Measurements from ENCODE around the gene TP53I11.
A peak's percentile ranks its signal among the peaks of the same experiment; 100 is the strongest.

The TP53I11 gene

DNA sequence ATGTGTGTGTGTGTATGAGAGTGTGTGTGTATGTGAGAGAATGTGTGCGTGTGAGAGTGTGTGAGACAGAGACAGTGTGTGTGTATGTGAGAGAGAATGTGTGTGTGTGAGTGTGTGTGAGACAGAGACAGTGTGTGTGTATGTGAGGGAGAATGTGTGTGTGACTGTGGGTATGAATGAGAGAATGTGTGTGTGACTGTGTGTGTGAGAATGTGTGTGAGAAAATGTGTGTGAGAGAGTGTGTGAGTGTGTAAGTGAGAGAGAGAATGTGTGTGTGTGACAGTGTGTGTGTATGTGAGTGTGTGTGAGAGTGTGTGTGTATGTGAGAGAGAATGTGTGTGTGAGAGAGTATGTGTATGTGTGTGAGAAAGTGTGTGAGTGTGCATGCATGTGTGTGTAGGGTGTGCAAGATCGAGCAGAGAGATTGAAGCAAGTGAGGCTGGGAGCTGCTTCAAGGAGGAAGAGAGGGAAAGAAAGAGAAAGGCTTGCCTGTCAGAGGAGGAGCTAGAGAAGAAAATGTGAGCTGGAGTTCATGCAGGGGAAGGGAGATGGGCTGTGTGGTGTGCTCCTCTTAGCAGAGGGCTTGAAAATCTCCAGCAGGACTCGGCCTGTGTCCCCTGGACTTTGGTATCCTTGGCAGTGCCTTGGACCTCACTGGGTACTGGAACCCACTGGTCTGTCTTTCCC, 27.7 kb upstream of the TP53I11 start:
- no peak for DNase-seq

GRCh38 chr11:44977493-44977984, 26.9 kb upstream of the TP53I11 start:
- no peak for DNase-seq

DNA sequence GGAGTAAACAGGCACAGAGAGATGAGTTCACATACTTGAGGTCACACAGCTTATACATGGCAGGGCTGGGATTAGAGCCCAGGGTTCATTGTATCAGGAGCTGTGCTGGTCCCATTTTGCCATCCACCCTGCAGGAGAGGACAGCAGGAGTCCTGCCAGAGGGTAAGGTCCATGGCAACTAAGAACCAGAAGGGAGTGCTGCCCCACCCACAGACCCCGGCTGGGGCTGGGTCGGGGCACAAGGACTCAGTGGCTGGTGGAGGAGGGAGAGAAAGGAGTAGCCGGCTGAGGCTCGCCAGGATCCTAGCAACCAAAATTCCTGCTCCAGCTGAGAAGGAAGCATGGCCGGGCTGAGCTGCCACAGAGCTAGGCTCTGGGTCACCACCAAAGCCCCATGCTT, 25.9 kb upstream of the TP53I11 start:
- no peak for DNase-seq

- DNase-seq, result no peak
Observed at GRCh38 chr11:44974402-44975000, 23.8 kb upstream of the TP53I11 start.

- no peak for DNase-seq
Observed at GRCh38 chr11:44973632-44974401, 23.1 kb upstream of the TP53I11 start.

DNA sequence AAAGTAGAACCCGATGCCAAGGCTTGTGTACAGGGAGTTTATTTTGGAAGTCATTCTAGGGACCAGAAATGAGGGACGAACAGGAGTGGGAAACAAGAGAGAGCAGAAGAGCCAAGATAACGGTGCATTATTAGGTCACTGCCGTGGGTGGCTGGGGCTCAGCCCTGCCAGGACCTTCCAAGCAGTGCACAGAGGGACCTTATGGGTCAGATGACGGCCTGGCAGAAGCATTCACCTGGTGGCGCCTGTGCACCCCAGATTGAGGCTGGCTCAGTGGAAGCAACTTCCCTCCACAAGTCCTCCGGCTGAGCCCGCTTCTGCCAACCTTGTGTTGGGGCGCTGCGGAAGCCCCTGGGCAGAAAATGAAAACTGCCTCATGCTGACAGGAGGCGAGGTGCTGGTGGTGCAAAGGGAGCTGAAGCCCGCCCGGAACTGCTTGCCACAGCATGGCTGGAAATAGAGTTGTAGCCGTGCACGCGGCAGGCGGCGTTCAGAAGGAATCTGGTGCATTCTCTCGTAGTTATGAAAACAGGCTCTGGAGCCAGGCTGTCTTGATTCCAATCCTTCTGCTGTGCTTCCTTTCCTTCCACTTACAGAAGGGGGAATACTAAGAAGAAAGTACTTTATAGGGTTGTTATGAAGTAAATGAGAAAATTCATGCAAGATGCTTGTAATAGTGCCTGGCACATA, 22.2 kb upstream of the TP53I11 start:
- no peak for DNase-seq

GRCh38 chr11:44971185-44971584, 20.5 kb upstream of the TP53I11 start:
- DNase-seq, result no peak

DNA sequence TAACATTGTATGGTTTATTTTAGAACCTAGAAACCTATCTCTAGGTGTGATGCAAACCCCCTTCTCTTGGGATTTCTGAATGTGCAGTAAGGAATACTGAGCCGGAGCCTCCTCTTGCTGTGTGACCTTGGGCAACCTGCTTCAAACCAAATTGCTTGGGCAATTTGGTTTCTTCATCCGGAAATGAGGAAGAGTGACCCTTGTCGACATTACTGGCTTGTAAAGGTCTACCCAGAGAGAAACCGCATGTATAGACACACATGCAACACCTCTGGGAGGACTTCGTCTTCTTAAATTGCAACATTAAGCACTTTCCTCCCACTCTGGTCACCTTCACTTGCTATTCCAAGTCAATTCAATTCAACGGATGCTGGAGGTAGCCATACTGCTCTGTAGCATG, 19.6 kb upstream of the TP53I11 start:
- no peak for DNase-seq

DNA sequence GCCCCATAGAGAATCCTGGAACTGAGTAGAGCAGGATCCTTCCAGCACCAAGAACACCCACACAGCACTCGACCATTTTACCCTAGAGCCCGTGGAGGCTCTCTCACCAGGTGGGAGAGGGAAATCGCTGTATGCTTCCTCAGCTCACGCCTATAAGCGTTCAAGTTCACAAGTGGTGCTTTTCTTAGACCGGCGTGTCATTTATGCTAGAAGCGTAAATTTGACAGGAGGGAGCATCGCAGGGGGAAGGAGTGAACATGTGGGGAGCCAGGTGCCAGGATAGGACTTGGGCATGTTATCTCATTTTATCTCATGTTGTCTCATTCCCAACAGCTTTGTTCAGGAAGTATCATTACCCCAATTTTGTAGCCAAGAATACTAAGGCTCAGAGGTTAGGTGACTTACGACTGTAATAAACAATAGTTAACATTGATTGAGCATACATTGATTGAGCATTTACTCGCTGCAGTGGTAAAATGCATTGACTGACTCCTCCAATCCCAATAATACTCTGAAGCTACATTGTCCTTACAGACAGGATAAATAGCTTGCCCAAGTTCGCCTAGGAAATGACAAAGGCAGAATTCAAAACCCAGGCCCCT, 19.1 kb upstream of the TP53I11 start:
- DNase-seq, result no peak

DNA sequence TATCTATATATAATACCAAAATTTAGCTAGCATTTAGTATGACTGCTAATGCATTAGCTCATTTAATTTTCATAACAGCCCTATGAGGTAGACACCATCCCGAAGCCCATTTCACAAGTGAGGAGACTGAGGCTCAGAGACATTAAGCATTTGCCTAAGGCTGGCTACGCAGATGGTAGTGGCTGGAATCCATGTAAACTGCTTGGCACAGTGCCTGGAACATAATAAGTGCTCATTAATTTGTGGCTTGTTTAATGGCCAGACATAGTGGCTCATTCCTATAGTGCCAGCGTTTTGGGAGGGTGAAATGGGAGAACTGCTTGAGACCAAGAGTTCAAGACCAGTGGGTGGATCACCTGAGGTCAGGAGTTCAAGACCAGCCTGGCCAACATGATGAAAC, 17.8 kb upstream of the TP53I11 start:
- no peak for DNase-seq

- DNase-seq, result no peak
Observed at GRCh38 chr11:44967930-44968496, 17.3 kb upstream of the TP53I11 start.

GRCh38 chr11:44966694-44967093, 16.0 kb upstream of the TP53I11 start:
- DNase-seq, result no peak

GRCh38 chr11:44964526-44965209, 14.0 kb upstream of the TP53I11 start:
- peak; percentile 85 for DNase-seq

GRCh38 chr11:44963948-44964347, 13.3 kb upstream of the TP53I11 start:
- DNase-seq, result no peak

DNA sequence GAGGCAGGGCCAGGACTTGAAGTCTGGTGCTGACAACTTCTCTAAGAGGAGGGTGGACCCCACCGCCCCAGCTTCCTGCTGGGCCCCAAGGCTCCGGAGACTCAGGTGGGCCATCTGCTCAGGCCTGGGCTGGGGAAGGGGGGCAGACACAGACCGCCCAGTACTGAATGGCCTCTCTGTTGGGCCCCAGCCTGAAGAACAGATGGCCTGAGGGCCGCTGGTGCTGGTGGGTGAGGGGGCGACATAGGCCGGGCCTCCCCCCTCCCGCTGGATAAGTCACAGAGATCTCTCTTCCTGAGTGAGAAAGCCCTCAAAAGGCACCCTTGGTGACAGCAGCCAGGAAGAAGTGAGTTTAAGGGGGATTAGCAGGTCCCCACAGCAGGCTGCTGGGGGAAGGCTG, 12.5 kb upstream of the TP53I11 start:
- no peak for DNase-seq

- DNase-seq, result no peak
Observed at GRCh38 chr11:44962464-44962863, 11.8 kb upstream of the TP53I11 start.

DNA sequence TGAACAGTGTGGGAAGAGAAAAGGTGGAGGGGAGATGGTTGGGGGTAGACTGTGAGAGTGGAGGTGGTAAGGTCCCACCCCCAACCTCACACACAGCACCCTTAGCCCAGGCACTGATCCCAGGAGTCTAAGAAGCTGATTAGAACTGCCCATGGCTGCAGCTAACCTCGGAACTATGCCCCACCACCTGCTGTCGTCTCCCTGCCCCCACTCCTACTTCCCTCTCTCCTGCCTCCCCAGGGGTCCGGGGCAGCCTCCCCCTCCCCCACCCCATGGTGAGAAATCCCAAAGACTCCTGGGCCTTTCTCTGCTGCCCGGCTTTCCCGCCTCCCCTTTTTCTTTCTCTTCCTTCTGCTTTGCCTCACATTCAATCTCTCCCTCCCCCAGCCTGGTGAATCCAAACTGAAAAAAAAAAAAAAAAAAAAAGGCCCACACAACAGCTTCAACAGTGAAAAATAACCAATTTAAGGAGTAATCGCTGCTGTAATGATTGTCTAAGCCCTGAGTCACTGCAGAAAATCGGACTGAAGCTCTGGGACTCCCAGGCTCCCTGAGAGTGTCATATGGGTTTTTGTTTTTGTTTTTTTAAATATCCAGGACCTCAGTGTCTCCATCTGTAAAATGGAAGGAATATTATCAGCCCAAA, 9.6 kb upstream of the TP53I11 start:
- no peak for DNase-seq

DNA sequence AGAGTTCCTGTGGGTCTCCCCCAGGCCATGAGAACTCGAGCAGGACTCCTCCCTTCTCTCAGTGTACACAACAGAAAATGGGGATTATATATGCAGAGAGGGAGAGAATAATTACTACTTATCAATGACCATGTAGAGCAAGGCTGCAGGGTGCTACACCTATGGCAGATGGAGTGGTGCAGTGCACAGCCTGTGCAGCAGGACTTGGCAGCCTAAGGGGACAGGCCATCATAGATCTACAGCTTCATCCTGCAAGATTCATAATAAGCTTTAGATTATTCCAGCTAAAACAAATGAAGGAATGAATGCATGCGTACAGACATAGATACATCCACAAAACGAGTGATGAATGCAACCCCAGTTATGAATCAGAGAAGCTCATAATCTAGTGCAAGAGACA, 8.4 kb upstream of the TP53I11 start:
- no peak for DNase-seq

GRCh38 chr11:44957776-44958564, 7.3 kb upstream of the TP53I11 start:
- no peak for DNase-seq

DNA sequence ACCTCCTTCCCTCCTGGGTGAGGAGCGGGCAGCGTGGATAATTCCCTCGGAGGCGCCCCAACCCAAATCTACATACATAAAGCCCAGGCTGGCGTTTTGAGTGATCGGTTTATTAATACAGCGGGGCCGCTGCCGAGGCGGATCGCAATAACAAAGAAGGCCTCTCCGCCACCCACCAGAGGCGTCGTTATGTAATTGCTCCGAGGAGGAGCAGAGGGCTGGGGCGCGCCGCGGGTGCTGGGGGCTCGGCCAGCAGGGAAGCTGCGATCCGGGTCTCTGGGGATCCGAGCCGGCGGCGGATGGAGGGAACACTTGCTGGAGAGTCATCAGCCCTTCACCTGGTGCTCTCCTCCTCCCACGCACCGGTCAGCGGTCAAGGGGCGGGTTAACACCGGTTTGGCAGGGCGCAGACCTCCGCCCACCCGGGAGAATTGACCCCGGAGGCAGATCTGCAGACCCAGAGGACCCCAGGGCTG, 6.4 kb upstream of the TP53I11 start:
- peak; percentile 70 for DNase-seq

All from NCI-H1436 treated with DMSO at 0.1 percent for 48 hours (cell line).